IMR-90 (cell line): Measurements from ENCODE around the gene SIRT5. TPM values are rescaled to one million over a fixed set of nuclear protein-coding genes. Genes with fewer than 3 reads are reported as not detected.

Experiments used
- ATAC-seq: fragments of 200-7000 bp; cut with Tn5 transposase; 2 replicates; pipeline ENCODE4 v1.9.1; 2020; ENCODE audit warnings: low read depth, mild to moderate bottlenecking, moderate library complexity
- BruUV-seq: library from RNA; stranded (reverse); fragments of 400-500 nt; replicated peaks from 2 replicates; lab custom pipeline; 2021; lab: Mats Ljungman, UMichigan
- CTCF ChIA-PET: fragments of 300-600 bp; formaldehyde crosslinking; extraction: SDS; loops from one replicate; lab custom pipeline; 2021; ENCODE audit warnings: antibody characterized with exemption; lab: Yijun Ruan, JAX
- POLR2A ChIA-PET: fragments of 300-600 bp; sonication (Branson Sonifier 250); formaldehyde crosslinking; loops from one replicate; lab custom pipeline; 2022; ENCODE audit warnings: antibody characterized with exemption; ENCODE audit not compliant: unreplicated experiment; lab: Charles Lee
- DNase-seq: peaks from one replicate; pipeline ENCODE4 v3.0.0; 2013
- H2AFZ ChIP-seq: replicated peaks from 2 replicates; pipeline ENCODE3; 2013; ENCODE audit warnings: low read length, mild to moderate bottlenecking; ENCODE audit not compliant: poor library complexity
- H2AK5ac ChIP-seq: 2 replicates; pipeline ENCODE4 v1.6.1; 2013; ENCODE audit warnings: low read depth, low read length, inconsistent platforms
- H2AK9ac ChIP-seq: replicated peaks from 2 replicates; pipeline ENCODE3; 2013; ENCODE audit warnings: mild to moderate bottlenecking, low read depth, low read length, moderate library complexity; ENCODE audit not compliant: poor library complexity
- H2BK120ac ChIP-seq: 2 replicates; pipeline ENCODE4 v1.6.1; 2013; ENCODE audit warnings: low read depth, low read length, inconsistent platforms
- H2BK15ac ChIP-seq: 3 replicates; pipeline ENCODE4 v1.6.1; 2013; ENCODE audit warnings: low read depth, low read length, inconsistent platforms
- H2BK20ac ChIP-seq: 2 replicates; pipeline ENCODE4 v1.6.1; 2013; ENCODE audit warnings: low read depth, mild to moderate bottlenecking, inconsistent platforms, low read length, moderate library complexity
- H2BK5ac ChIP-seq: 2 replicates; pipeline ENCODE4 v1.6.1; 2013; ENCODE audit warnings: mild to moderate bottlenecking, low read depth, low read length, inconsistent platforms; ENCODE audit not compliant: poor library complexity, severe bottlenecking
- H3K14ac ChIP-seq: replicated peaks from 2 replicates; pipeline ENCODE4 v1.6.1; 2013; ENCODE audit warnings: low read depth, low read length, inconsistent platforms
- H3K18ac ChIP-seq: 2 replicates; pipeline ENCODE4 v1.6.1; 2013; ENCODE audit warnings: low read depth, low read length, control low read depth
- H3K23ac ChIP-seq: 2 replicates; pipeline ENCODE4 v1.6.1; 2013; ENCODE audit warnings: low read depth, low read length, inconsistent platforms
- H3K27ac ChIP-seq: 2 replicates; pipeline ENCODE4 v1.5.1; 2013; ENCODE audit warnings: mild to moderate bottlenecking, control low read depth, low read length; ENCODE audit not compliant: insufficient read depth
- H3K27me3 ChIP-seq: 2 replicates; pipeline ENCODE4 v1.6.1; 2013; ENCODE audit warnings: low read length; ENCODE audit not compliant: control insufficient read depth, insufficient read depth
- H3K36me3 ChIP-seq: 2 replicates; pipeline ENCODE4 v1.6.1; 2013; ENCODE audit warnings: low read length, mixed read lengths; ENCODE audit not compliant: control insufficient read depth, insufficient read depth
- H3K4ac ChIP-seq: 2 replicates; pipeline ENCODE4 v1.6.1; 2013; ENCODE audit warnings: low read depth, low read length, inconsistent platforms
- H3K4me1 ChIP-seq: 2 replicates; pipeline ENCODE4 v1.6.1; 2013; ENCODE audit warnings: low read length, mixed read lengths; ENCODE audit not compliant: control insufficient read depth, insufficient read depth
- H3K4me2 ChIP-seq: 2 replicates; pipeline ENCODE4 v1.6.1; 2013; ENCODE audit warnings: low read depth, mild to moderate bottlenecking, control low read depth, low read length, moderate library complexity
- H3K4me3 ChIP-seq: 2 replicates; pipeline ENCODE4 v1.5.1; 2013; ENCODE audit warnings: low read depth, mild to moderate bottlenecking, control low read depth, low read length, moderate library complexity; ENCODE audit not compliant: insufficient read depth
- H3K56ac ChIP-seq: 2 replicates; pipeline ENCODE4 v1.6.1; 2013; ENCODE audit warnings: low read length, inconsistent platforms; ENCODE audit not compliant: insufficient read depth; ENCODE audit errors: extremely low read depth
- H3K79me1 ChIP-seq, 2 experiments: 2 replicates each; pipeline ENCODE4 v1.6.1; 2013; ENCODE audit warnings: low read length in 2 of 2, inconsistent platforms in 1 of 2, low read depth in 1 of 2
- H3K9ac ChIP-seq: 2 replicates; pipeline ENCODE4 v1.6.1; 2013; ENCODE audit warnings: low read depth, low read length, control low read depth
- H3K9me1 ChIP-seq: 2 replicates; pipeline ENCODE4 v1.6.1; 2013; ENCODE audit warnings: low read length, inconsistent platforms; ENCODE audit not compliant: insufficient read depth
- H3K9me3 ChIP-seq: 2 replicates; pipeline ENCODE4 v1.6.1; 2013; ENCODE audit warnings: low read length; ENCODE audit not compliant: control insufficient read depth, insufficient read depth
- H4K20me1 ChIP-seq: 2 replicates; pipeline ENCODE4 v1.6.1; 2013; ENCODE audit warnings: low read length, inconsistent platforms; ENCODE audit not compliant: insufficient read depth
- H4K5ac ChIP-seq: 2 replicates; pipeline ENCODE4 v1.6.1; 2013; ENCODE audit warnings: mild to moderate bottlenecking, low read depth, low read length, control low read depth
- H4K8ac ChIP-seq, 2 experiments: 2 replicates each; pipeline ENCODE4 v1.6.1; 2013; ENCODE audit warnings: low read depth in 2 of 2, low read length in 2 of 2, control low read depth in 1 of 2, inconsistent platforms in 1 of 2
- H4K91ac ChIP-seq: 2 replicates; pipeline ENCODE4 v1.6.1; 2013; ENCODE audit warnings: low read depth, low read length, inconsistent platforms; ENCODE audit not compliant: insufficient read depth
- BHLHE40 ChIP-seq: fragments of 150-350 bp; IDR thresholded peaks from 2 replicates; pipeline ENCODE4 v1.6.1; 2016; ENCODE audit warnings: mild to moderate bottlenecking, low read depth, low read length
- CEBPB ChIP-seq: IDR thresholded peaks from 2 replicates; pipeline ENCODE4 v1.6.1; 2012; ENCODE audit warnings: low read depth, low read length, improper control_type of control experiment
- CHD1 ChIP-seq: IDR thresholded peaks from 2 replicates; pipeline ENCODE4 v1.6.1; 2012; ENCODE audit warnings: low read depth, low read length, improper control_type of control experiment
- CTCF ChIP-seq: conservative IDR thresholded peaks from 2 replicates; pipeline ENCODE4 v1.5.1; 2012; ENCODE audit warnings: mild to moderate bottlenecking, low read depth, low read length, improper control_type of control experiment
- ELK1 ChIP-seq: fragments of 150-350 bp; IDR thresholded peaks from 2 replicates; pipeline ENCODE4 v1.6.1; 2016; ENCODE audit warnings: low read depth, mild to moderate bottlenecking, low read length, moderate library complexity, borderline replicate concordance
- FOS ChIP-seq: fragments of 150-350 bp; IDR thresholded peaks from 2 replicates; pipeline ENCODE4 v1.6.1; 2016; ENCODE audit warnings: low read depth, low read length
- MAFK ChIP-seq: IDR thresholded peaks from 2 replicates; pipeline ENCODE4 v1.6.1; 2012; ENCODE audit warnings: low read depth, low read length, improper control_type of control experiment
- MAZ ChIP-seq: IDR thresholded peaks from 2 replicates; pipeline ENCODE4 v1.6.1; 2012; ENCODE audit warnings: low read depth, mild to moderate bottlenecking, low read length, improper control_type of control experiment, moderate library complexity, borderline replicate concordance
- MXI1 ChIP-seq: IDR thresholded peaks from 2 replicates; pipeline ENCODE4 v1.6.1; 2012; ENCODE audit warnings: low read depth, mild to moderate bottlenecking, low read length, moderate library complexity, borderline replicate concordance
- NFE2L2 ChIP-seq: fragments of 150-350 bp; IDR thresholded peaks from 2 replicates; pipeline ENCODE4 v1.6.1; 2016; ENCODE audit warnings: low read depth, mild to moderate bottlenecking, low read length
- POLR2A ChIP-seq: IDR thresholded peaks from 2 replicates; pipeline ENCODE4 v1.6.1; 2012; ENCODE audit warnings: mild to moderate bottlenecking, low read depth, low read length
- RAD21 ChIP-seq: IDR thresholded peaks from 2 replicates; pipeline ENCODE4 v1.6.1; 2012; ENCODE audit warnings: low read length, improper control_type of control experiment
- RCOR1 ChIP-seq: IDR thresholded peaks from 2 replicates; pipeline ENCODE4 v1.6.1; 2012; ENCODE audit warnings: mild to moderate bottlenecking, low read length, improper control_type of control experiment; ENCODE audit not compliant: insufficient replicate concordance
- RFX5 ChIP-seq: IDR thresholded peaks from 2 replicates; pipeline ENCODE4 v1.8.0; 2012; ENCODE audit warnings: low read depth, mild to moderate bottlenecking, low read length, moderate library complexity
- SMC3 ChIP-seq: fragments of 150-350 bp; IDR thresholded peaks from 2 replicates; pipeline ENCODE4 v1.6.1; 2016; ENCODE audit warnings: low read depth, mild to moderate bottlenecking, antibody characterized with exemption, low read length, moderate library complexity
- USF2 ChIP-seq: fragments of 150-350 bp; IDR thresholded peaks from 2 replicates; pipeline ENCODE4 v1.6.1; 2017; ENCODE audit warnings: mild to moderate bottlenecking, antibody characterized with exemption, low read length, low read depth
- WGBS, 2 experiments: methylation state at CpG; one replicate each; pipeline versions ENCODE4 v1.1.5 to v1.1.7; 2013; ENCODE audit warnings: missing lambda C conversion rate in 2 of 2; ENCODE audit not compliant: insufficient read length in 1 of 2; ENCODE audit errors: extremely low coverage in 2 of 2; 5-methylcytosine and 5-hydroxymethylcytosine counted together
- dilution Hi-C: fragments of 300-500 bp; cut with HindIII; formaldehyde crosslinking; loops from one replicate; pipeline ENCODE4 v1.14.3; 2018; ENCODE audit warnings: low sequenced_read_pairs; ENCODE audit not compliant: unreplicated experiment
- in situ Hi-C: fragments of 300-500 bp; cut with MboI; formaldehyde crosslinking; loops from 3 replicates; pipeline ENCODE4 v1.14.3; 2019; ENCODE audit warnings: low sequenced_read_pairs, inconsistent platforms, mixed read lengths
- intact Hi-C: fragments of 100-400 bp; cut with micrococcal nuclease; formaldehyde crosslinking; loops from 2 replicates; pipeline ENCODE4 v1.10.0; 2022
- polyA plus RNA-seq, 3 experiments: library from polyadenylated mRNA; depleted of rRNA; stranded (reverse); fragments of >200 nt; gene quantifications; 2 replicates each; pipeline ENCODE4 v1.2.3, GENCODE V29; 2012; ENCODE audit warnings: low replicate concordance in 1 of 3
- total RNA-seq: library from RNA; depleted of rRNA; stranded (reverse); fragments of >200 nt; gene quantifications from 2 replicates; pipeline ENCODE4 v1.2.3, GENCODE V29; 2012

The SIRT5 gene
- total and polyA plus RNA-seq, 2 of the 4 experiments (the other 2 are of a cell fraction): 4.7 to 5.2 TPM

GRCh38 chr6:13531956-13532355 lies 42.4 kb upstream of the SIRT5 start:
- no peaks in the 10 kb centered on the region for H3K36me3 ChIP-seq
- no peak overlapping the region for H3K4ac ChIP-seq
- H3K18ac ChIP-seq: no peak overlapping the region
- ATAC-seq (no peak), DNase-seq (no peak)
- H4K8ac ChIP-seq: no peak overlapping the region
- intact Hi-C loops (no loop called here), dilution Hi-C loops (no loop called here), in situ Hi-C loops (loop anchor here (25.0 kb wide), 1 partner anchor 345 kb away; no protein-coding TSS in a partner anchor)
- H3K14ac ChIP-seq: no peak overlapping the region
- H3K56ac ChIP-seq: no peak overlapping the region
- no peak for TF ChIP-seq ELK1
- no peak for TF ChIP-seq CEBPB
- TF ChIP-seq POLR2A: no peak
- TF ChIP-seq RCOR1: no peak
- no peak for TF ChIP-seq BHLHE40
- no peak for TF ChIP-seq MXI1
- TF ChIP-seq CHD1: no peak
- TF ChIP-seq USF2: no peak
- no peak for TF ChIP-seq FOS
- no peak for TF ChIP-seq MAFK
- TF ChIP-seq SMC3: no peak
- no peak for TF ChIP-seq NFE2L2
- no peak for TF ChIP-seq MAZ
- TF ChIP-seq RFX5: no peak
- TF ChIP-seq RAD21: no peak
- TF ChIP-seq CTCF: no peak
- no peak overlapping the region for H4K91ac ChIP-seq
- no peak overlapping the region for H2BK120ac ChIP-seq
- H3K9ac ChIP-seq: no peak overlapping the region
- no peak overlapping the region for H2AK9ac ChIP-seq
- H2AK5ac ChIP-seq: no peak overlapping the region
- H3K9me1 ChIP-seq: no peaks in the 10 kb centered on the region
- no peaks in the 10 kb centered on the region for H3K9me3 ChIP-seq
- no peak overlapping the region for H2AFZ ChIP-seq
- no peak overlapping the region for H2BK20ac ChIP-seq
- H3K4me3 ChIP-seq: no peak overlapping the region
- WGBS, 2 experiments: 46% methylated on average over 4 of the region's 4 CpGs; no CpG with 5 or more reads in 1 of the 2 experiments
- ChIA-PET CTCF (no interaction called here), POLR2A (no interaction called here)
- H3K79me1 ChIP-seq: no peaks in the 10 kb centered on the region
- no peaks in the 10 kb centered on the region for H3K4me1 ChIP-seq
- H2BK15ac ChIP-seq: no peak overlapping the region
- no peak overlapping the region for H4K5ac ChIP-seq
- peaks cover 15% of the 10 kb centered on the region for H3K27me3 ChIP-seq
- H4K20me1 ChIP-seq: no peaks in the 10 kb centered on the region
- BruUV-seq: no TSS peak
- no peak overlapping the region for H3K23ac ChIP-seq
- no peak overlapping the region for H3K4me2 ChIP-seq
- H3K27ac ChIP-seq: no peak overlapping the region
- H2BK5ac ChIP-seq: no peak overlapping the region
